PC-9 (cell line): Measurements from ENCODE around the gene ST6GALNAC6.

Source experiments
- EZH2 ChIP-seq: fragments of 200-600 bp; sonication (generic); IDR thresholded peaks from 2 replicates; pipeline ENCODE4 v1.8.0; 2017; ENCODE audit warnings: antibody characterized with exemption, low read depth
- TF ChIP-seq, protein P1 (sequence below): fragments of 200-600 bp; sonication (generic); conservative IDR thresholded peaks from 2 replicates; pipeline ENCODE4 v1.6.1; 2017; ENCODE audit warnings: mixed run types, antibody characterized with exemption, mild to moderate bottlenecking, moderate library complexity

DNA sequence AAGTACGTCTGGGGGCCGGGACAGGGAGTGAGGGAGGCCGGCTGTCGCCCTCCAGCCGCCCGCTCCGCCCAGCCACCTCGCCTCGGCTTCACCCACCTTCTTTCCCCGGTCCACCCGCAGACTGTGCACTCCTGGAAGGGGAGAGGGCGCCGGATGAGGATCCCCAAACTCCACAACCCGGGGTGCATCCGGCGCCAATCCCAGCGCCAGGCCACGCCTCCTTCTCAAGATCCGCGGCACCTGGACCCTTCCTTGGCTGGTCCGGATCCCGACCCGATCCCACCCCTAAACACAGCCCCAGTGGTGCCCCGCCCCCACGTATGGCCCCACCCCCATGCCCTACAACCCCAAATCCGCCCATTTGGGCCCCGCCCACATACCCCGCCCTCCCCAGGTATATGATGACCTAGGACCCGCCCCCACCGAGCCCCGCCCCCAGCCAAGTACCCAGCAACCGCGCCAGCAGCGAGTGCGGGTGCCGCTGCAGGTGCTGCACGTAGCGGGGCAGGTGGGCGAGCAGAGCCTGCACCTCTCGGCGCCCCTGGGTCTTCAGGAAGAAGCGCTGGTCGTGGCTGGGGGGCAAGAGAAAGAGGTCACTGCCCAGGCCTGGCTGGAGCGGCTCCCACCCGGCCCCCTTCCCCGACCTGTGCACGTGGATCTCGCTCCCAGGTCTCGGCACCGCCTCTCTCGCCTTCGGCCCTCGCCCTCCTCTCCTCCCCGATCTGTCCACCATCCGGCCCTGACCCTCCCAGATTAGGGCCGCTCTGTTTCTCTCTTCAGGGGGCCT is 28.0 kb upstream of the ST6GALNAC6 start:
- TF ChIP-seq, protein P1, sequence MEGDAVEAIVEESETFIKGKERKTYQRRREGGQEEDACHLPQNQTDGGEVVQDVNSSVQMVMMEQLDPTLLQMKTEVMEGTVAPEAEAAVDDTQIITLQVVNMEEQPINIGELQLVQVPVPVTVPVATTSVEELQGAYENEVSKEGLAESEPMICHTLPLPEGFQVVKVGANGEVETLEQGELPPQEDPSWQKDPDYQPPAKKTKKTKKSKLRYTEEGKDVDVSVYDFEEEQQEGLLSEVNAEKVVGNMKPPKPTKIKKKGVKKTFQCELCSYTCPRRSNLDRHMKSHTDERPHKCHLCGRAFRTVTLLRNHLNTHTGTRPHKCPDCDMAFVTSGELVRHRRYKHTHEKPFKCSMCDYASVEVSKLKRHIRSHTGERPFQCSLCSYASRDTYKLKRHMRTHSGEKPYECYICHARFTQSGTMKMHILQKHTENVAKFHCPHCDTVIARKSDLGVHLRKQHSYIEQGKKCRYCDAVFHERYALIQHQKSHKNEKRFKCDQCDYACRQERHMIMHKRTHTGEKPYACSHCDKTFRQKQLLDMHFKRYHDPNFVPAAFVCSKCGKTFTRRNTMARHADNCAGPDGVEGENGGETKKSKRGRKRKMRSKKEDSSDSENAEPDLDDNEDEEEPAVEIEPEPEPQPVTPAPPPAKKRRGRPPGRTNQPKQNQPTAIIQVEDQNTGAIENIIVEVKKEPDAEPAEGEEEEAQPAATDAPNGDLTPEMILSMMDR: no peak
- TF ChIP-seq EZH2: no peak
